Neutrophil (primary cell): ENCODE measurements around the gene ASXL1.
A peak's percentile ranks its signal among the peaks of the same experiment; 100 is the strongest.

ENCODE experiments used
- H3K27ac ChIP-seq: fragments of 200-600 bp; sonication (generic); 2 replicates; pipeline ENCODE4 v1.5.1; 2016; ENCODE audit warnings: mild to moderate bottlenecking, moderate library complexity
- H3K27me3 ChIP-seq: fragments of 200-600 bp; sonication (generic); 2 replicates; pipeline ENCODE4 v1.6.0; 2016; ENCODE audit warnings: mild to moderate bottlenecking
- H3K36me3 ChIP-seq: fragments of 200-600 bp; sonication (generic); 2 replicates; pipeline ENCODE4 v1.5.1; 2017
- H3K4me1 ChIP-seq, 2 experiments: fragments of 200-600 bp in 1 of 2; sonication (generic) in 1 of 2; 1 replicate in 1 of 2; 2 replicates in 1 of 2; pipeline versions ENCODE4 v1.5.1 to v1.6.1; 2013 to 2016; ENCODE audit warnings: low read depth in 1 of 2, low read length in 1 of 2, mild to moderate bottlenecking in 1 of 2, moderate library complexity in 1 of 2; ENCODE audit not compliant: control insufficient read depth in 1 of 2, insufficient read depth in 1 of 2
- H3K4me3 ChIP-seq, 2 experiments: fragments of 200-600 bp in 1 of 2; sonication (generic) in 1 of 2; 1 replicate in 1 of 2; 2 replicates in 1 of 2; pipeline ENCODE4 v1.5.1; 2013 to 2016; ENCODE audit warnings: low read depth in 1 of 2, low read length in 1 of 2, mild to moderate bottlenecking in 1 of 2, moderate library complexity in 1 of 2
- H3K9me3 ChIP-seq: fragments of 200-600 bp; sonication (generic); 2 replicates; pipeline ENCODE4 v1.5.1; 2016
- CTCF ChIP-seq: fragments of 200-600 bp; sonication (generic); IDR thresholded peaks from 2 replicates; pipeline ENCODE4 v1.5.1; 2016; ENCODE audit warnings: antibody characterized with exemption

The ASXL1 gene

DNA sequence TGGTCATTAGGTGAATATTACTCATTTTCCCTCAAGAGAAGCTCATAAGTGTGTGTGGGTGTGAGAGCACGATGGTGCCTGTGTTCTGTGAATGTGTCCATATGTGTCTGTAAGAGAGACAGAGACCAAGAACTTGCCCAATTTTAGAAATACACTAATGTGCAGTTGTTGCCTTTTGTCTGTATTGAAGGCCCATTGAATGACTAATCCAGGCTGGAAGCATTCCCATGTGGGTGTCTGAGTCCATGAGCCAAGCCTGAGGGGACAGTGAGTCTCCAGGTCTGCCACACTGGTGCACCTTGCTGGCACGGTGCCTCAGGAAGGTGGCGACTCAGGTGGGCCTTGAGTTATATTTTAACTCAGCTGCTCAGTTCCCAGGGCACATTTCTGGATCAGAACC, 25.5 kb upstream of the ASXL1 start:
- Histone ChIP-seq H3K4me3 (no peak overlapping the region), H3K27ac (no peak overlapping the region), H3K36me3 (peaks cover 45% of the 10 kb centered on the region), H3K27me3 (no peaks in the 10 kb centered on the region), H3K4me1 (peaks cover 16 to 19% of the 10 kb centered on the region in 2 experiments), H3K9me3 (no peaks in the 10 kb centered on the region)
- TF ChIP-seq CTCF = no peak

DNA sequence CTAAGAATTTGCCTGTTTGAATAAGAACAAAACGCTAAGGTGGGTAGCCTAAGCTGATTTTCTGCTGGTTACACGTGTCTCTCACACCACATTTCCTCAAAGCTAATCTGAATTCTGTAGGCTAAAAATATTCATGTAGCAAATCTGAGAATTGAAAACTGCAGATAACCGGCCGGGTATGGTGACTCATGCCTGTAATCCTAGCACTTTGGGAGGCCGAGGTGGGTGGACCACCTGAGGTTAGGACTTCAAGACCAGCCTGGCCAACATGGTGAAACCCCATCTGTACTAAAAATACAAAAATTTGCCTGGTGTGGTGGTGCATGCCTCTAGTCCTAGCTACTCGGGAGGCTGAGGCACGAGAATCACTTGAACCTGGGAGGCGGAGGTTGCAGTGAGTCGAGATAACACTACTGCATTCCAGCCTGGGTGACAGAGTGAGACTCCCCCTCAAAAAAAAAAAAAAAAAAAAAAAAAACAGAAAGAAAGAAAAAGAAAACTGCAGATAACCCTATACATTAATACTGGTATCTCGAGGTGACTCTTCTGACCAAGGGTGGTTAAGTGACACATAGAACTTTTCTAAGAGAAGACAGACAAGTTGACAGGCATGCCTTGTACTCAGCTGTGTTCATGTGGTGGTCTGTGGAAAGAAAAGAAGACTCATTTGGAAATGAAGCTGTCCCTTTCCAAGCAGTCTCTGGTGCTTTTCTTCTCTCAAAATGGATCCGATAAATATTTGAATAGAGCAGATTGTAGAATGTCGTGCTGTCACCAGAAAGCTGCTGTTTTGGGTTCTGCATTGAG, 24.7 kb upstream of the ASXL1 start:
- Histone ChIP-seq H3K4me1 (peaks cover 21 to 26% of the 10 kb centered on the region in 2 experiments), H3K27me3 (no peaks in the 10 kb centered on the region), H3K27ac (no peak overlapping the region)

DNA sequence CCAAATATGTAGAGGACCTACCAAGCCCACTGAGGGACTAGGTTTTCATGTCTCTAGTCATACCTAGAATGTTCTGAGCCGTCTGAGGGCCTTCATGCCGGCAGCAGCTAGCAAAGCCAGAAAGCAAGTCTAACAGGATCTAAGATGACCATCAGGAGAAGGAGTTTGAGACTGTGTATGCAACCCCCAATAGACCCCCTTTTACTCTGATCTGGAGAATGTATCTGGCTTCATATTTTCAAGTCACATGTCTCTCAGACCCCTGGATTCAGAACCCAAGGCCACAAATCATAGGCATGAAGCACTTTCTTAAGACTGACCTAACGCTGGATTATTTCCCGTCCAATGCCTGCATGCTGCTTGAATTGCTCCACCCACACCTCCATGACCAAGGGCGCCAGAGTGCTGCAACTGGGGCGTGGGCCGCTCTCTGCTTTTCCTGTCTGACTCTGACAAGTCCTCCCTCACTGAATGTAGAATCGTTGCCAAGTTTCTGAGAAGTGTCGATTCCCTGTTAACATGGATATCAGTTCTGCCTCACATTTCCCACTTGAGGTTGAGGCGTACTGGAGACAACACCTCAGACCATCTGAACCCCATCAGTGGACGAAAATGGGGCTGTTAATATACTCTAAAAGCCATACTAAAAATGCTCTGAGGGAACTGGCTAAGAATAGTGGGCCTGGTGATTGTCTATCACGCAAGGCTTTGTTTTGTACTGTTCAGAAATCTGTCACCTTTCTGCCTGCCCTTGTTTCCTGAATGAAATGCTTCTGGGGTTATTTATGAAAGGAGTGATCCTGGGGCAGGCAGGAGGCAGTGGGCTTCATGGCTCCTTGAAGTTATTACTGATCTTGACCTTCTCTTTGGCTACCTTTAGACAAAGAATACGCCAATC, 23.9 kb upstream of the ASXL1 start:
- H3K27ac ChIP-seq = no peak overlapping the region
- no peaks in the 10 kb centered on the region for H3K9me3 ChIP-seq
- peaks cover 36% of the 10 kb centered on the region for H3K36me3 ChIP-seq
- H3K4me1 ChIP-seq = peaks cover 27 to 28% of the 10 kb centered on the region in 2 experiments
- TF ChIP-seq CTCF = no peak
- no peaks in the 10 kb centered on the region for H3K27me3 ChIP-seq
- H3K4me3 ChIP-seq = no peak overlapping the region

More for the DNA sequence above, 24.7 kb upstream of the ASXL1 start:
- TF ChIP-seq CTCF = no peak
- no peak overlapping the region for H3K4me3 ChIP-seq
- H3K36me3 ChIP-seq = peaks cover 37% of the 10 kb centered on the region
- H3K9me3 ChIP-seq = no peaks in the 10 kb centered on the region

DNA sequence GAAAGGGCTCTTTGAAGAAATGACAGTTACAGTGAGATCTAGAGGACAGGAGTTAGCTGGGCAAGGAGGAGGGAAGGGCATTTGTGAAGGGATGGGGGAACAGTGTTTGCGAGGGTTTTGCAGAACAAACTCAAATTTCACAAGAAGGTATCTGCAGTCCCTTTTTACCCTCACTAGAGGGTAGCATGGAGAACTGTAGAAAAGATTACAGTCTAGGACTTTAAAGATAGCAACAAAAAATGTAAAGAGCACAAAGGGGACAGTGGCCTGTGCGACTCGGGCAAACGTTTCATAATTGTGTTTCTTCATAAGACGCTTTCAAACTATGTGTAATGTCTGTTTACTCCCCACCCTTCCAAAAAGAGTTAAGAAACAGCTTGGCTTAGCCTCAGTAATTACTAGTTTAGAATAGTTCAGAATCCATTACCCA, 21.2 kb upstream of the ASXL1 start:
- H3K4me1 ChIP-seq = peaks cover 27 to 29% of the 10 kb centered on the region in 2 experiments
- H3K27me3 ChIP-seq = no peaks in the 10 kb centered on the region
- H3K36me3 ChIP-seq = peaks cover 13% of the 10 kb centered on the region
- peak; percentile 19 for TF ChIP-seq CTCF
- H3K4me3 ChIP-seq = no peak overlapping the region
- no peaks in the 10 kb centered on the region for H3K9me3 ChIP-seq
- H3K27ac ChIP-seq = peak overlapping the region; percentile 53

DNA sequence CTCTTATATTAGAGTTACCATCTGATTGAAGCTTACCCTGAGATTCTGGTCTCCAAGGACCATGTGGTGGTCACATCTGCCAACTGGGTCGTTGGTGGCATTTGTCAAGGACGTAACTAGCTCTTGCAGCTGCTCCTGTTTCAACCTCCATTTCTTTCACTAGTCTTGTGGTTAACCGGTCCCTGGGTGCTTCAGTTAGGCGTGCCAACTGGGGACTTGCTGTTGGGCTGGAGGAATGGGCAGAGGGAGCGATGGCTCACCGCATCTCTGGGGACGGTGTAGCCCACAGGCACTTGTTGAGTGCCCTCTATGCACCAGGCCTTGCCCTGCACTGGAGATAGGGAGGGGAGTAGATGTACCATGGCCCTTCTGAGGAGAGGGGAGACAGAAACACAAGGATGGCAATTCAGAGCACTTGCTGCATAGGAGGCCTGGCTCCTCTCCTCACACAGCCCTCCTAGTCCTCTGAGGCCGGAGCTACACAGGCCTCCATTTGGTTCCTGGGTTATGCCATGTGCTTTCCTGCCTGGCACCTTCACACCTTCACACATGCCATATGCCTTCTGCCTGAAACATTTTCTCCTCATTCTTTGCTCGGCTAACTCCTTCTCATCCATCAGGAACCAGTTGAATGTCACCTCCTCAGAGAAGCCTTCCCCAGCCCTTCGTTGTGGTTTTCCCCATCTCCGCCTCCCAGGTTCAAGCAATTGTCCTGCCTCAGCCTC, 20.0 kb upstream of the ASXL1 start:
- H3K4me3 ChIP-seq = no peak overlapping the region
- H3K9me3 ChIP-seq = no peaks in the 10 kb centered on the region
- H3K4me1 ChIP-seq = peaks cover 27 to 29% of the 10 kb centered on the region in 2 experiments
- TF ChIP-seq CTCF = no peak
- H3K36me3 ChIP-seq = peaks cover 1% of the 10 kb centered on the region
- no peak overlapping the region for H3K27ac ChIP-seq
- no peaks in the 10 kb centered on the region for H3K27me3 ChIP-seq
